ENCODE data around the gene ANO1.
"Not testable (repeated sequence)": the region's sequence is repeated elsewhere in the genome, so short reads cannot be mapped to it uniquely, and the experiment has no call there.

Gene ANO1

DNA sequence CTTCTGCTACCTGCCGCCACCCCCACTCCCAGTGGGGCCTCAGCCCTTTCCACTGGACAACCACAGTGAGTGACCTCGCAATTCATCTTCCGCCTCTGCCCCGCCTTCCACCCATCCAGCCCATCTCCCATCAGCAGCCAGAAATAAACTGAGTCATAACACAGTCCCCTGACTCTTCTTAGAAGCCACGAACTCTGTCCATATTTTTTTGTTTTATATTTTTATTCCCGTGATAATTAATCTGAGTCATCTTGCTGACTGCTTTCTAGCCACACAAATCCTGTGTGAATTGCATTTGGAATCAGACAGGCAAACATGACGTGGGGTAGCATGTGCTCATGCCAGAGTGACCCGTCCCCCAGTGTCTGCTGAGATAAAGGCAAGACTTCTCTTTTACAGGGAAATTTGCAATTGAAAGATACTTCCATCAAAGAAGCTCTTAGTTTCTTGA is 132.0 kb downstream of the ANO1 start:
- no peak for DNase-seq (ENCODE audit: low spot score)

DNA sequence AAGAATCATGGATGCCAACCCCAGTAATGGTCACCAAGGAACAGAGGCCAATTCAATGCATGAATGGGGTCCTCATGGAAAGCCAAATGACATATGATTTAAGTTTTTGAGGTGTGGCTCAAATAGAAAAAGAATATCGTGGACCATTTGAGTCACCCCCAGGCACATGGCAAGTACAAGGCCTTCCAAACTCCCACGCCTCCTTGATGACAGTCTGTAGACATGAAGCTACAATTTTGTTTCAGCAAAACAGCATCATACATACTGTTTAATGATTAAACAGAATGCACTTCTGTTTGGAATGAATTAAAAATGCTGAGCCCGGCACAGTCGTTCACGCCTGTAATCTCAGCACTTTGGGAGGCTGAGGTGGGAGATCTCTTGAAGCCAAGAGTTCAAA is 132.4 kb downstream of the ANO1 start:
- no peak for DNase-seq (ENCODE audit: low spot score)

- DNase-seq (ENCODE audit: low spot score): no peak
These were observed 134.2 kb downstream of the ANO1 start for GRCh38 chr11:70212227-70212811.

DNA sequence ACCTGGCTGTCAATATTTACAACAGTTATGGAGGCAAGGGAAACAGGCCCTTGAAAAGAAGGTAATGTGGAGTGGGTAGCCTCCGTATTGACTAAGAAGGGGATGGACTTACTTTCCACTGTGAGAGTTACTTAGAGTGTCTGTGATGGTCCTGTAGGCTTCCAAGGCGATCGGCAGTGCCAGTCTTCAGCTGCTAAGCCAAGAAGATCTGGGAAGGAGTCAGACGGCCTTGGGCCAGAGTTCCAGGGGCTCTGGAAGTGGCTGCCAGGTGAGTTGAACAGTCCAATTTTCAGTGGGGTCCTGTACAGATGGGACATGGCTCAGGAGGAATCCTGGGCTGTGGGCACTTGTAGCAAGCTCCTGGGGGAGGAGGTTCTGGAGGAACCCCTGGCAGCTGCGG is 139.3 kb downstream of the ANO1 start:
- DNase-seq (ENCODE audit: low spot score): not testable (repeated sequence)

DNA sequence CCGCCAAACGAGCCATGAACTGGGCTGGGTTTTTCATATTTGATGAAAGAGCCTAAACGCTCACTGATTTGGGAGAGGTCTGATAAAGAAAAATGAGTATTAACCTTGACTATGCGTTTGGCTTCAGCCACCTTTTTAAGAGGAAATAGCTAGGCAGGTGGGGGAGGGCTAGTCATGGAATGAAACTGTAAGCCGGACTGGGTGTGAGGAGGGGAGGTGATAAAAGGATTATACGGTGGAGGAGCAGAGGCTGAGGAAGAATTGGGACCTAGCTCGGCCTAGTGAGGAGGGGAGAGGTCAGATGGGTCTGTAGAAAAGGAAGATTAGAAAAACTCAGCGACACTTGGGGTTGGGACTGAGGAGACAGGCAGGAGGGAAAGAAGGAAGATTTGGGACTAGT is 140.0 kb downstream of the ANO1 start:
- not testable (repeated sequence) for DNase-seq (ENCODE audit: low spot score)

DNA sequence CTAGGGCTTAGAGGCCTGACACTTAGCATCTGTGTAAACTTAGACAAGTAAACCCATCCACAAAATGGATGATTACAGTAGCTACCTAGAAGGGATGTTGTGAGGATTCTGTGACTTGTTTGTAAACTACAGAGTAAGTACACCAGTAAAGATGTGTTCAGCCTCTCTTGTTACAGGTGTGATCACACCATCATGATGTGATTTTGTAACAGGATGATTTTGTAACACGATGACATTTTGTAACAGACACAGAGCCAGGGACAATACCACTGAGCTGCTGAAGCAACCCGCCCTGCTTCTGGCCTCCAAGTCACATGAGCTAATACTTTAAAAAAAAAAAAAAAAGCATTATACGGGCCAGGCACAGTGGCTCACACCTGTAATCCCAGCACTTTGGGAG is 142.0 kb downstream of the ANO1 start:
- DNase-seq (ENCODE audit: low spot score): no peak

GRCh38 chr11:70220920-70221319 is 142.8 kb downstream of the ANO1 start:
- DNase-seq (ENCODE audit: low spot score): no peak

GRCh38 chr11:70225681-70226177 is 147.6 kb downstream of the ANO1 start:
- DNase-seq (ENCODE audit: low spot score): no peak

- DNase-seq (ENCODE audit: low spot score): no peak
These were observed 148.1 kb downstream of the ANO1 start for GRCh38 chr11:70226183-70226582.

GRCh38 chr11:70226967-70227366 is 148.8 kb downstream of the ANO1 start:
- DNase-seq (ENCODE audit: low spot score): peak; percentile 64

GRCh38 chr11:70229737-70230136 is 151.6 kb downstream of the ANO1 start:
- no peak for DNase-seq (ENCODE audit: low spot score)

GRCh38 chr11:70230151-70230839 is 152.2 kb downstream of the ANO1 start:
- DNase-seq (ENCODE audit: low spot score): no peak

DNA sequence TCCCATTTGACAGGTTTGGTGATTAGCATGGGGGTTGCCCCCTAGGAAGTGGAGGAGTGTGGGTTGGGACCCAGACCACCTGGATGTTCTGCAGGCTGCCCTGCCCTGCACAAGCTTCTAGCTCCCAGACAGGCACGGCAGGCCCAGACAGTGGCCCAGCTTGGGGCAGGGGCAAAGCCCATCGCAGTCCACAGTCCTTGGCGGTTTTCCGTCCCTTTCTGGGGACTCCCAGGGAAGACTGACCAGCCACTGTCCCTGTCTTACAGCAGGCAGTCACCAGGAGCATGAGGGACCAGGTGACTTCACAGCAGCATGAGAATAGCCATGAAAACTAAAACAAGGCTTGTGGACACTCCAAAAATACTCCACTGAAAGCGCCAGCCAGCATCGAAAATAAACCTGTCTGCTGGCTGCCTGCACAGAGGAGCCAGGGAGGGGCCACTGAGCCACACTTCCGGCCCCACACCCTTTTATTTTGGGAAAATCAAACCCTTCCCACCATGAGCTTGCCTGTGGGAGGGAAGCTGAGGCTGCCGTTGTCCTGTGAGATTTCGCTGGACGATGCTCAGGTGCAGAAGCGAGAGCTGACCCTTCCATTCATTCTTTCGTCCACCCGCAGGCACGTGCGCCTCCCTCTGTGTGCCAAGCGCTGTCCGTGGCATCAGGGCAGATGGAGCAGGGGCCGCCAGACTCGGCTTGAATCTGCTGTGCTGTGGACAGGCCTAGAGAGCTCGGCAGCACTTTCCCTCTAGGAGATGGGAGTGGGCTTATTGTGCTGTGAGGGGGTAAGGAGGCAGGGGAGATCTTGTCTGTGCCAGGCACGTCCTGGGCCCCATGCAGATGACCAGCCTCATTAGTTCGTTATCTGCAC is 153.0 kb downstream of the ANO1 start:
- DNase-seq (ENCODE audit: low spot score): no peak

GRCh38 chr11:70233034-70233433 is 154.9 kb downstream of the ANO1 start:
- no peak for DNase-seq (ENCODE audit: low spot score)

DNA sequence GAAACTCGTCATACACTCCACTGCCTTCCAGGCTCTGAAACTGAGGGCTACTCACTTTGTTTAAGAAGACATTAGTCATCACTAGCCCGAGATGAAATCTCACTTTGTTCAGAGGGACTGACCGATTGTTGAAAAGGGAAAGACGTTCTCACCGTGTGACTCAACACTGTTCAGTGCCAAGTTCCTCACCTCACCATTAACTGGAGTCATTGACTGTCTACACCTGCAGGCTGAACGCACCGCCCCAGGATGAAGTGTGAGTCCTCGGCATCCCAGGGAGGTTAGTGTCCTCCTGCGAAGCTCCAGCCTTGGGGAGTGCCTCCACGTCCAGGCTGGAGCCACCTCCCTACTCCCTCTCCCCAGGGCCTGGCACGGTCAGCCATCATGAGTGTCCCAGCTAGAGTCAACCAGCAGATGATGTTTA is 155.4 kb downstream of the ANO1 start:
- DNase-seq (ENCODE audit: low spot score): no peak

GRCh38 chr11:70233962-70234361 is 155.8 kb downstream of the ANO1 start:
- DNase-seq (ENCODE audit: low spot score): no peak
